Tibial nerve (tissue), 4 donors: ENCODE results near the gene SLC51B.

Experiments used
- CTCF ChIP-seq, 5 experiments: fragments of 200-600 bp in 3 of 5; fragments of 450-650 bp in 2 of 5; sonication (generic) in 3 of 5; IDR thresholded peaks; one replicate each; pipeline ENCODE4 v1.5.1; 2016 to 2019; ENCODE audit warnings: antibody characterized with exemption in 5 of 5, mild to moderate bottlenecking in 3 of 5, moderate library complexity in 2 of 5
- EP300 ChIP-seq, 2 donors: sonication (generic); formaldehyde crosslinking; IDR thresholded peaks; one replicate each; pipeline ENCODE4 v1.6.1; 2017; ENCODE audit warnings: antibody characterized with exemption in 2 of 2, mild to moderate bottlenecking in 1 of 2
- POLR2A ChIP-seq, 2 donors: fragments of 450-650 bp; IDR thresholded peaks; one replicate each; pipeline ENCODE4 v1.6.1; 2017; ENCODE audit warnings: antibody characterized with exemption in 2 of 2, mild to moderate bottlenecking in 2 of 2, moderate library complexity in 2 of 2

- TF ChIP-seq CTCF (IDR thresholded peaks at IDR 0.05) (no peak), EP300 (IDR thresholded peaks at IDR 0.05) (no peak), POLR2A (IDR thresholded peaks at IDR 0.05) (no peak)
Observed at GRCh38 chr15:65026756-65027155, 18.4 kb upstream of the SLC51B start.
